Epithelial cell of esophagus (primary cell): ENCODE results near the gene SETBP1.

ENCODE experiments used
- DNase-seq: peaks from one replicate; pipeline ENCODE4 v3.0.0; 2010; ENCODE audit warnings: low read depth
- H3K4me3 ChIP-seq: 2 replicates; pipeline ENCODE4 v1.5.1; 2011; ENCODE audit warnings: mild to moderate bottlenecking, low read length, control low read depth
- CTCF ChIP-seq: IDR thresholded peaks from 2 replicates; pipeline ENCODE4 v1.5.1; 2011; ENCODE audit warnings: low read depth, mild to moderate bottlenecking, low read length, control low read depth, inconsistent platforms; ENCODE audit not compliant: insufficient read depth; ENCODE audit errors: missing control alignments

SETBP1 gene

GRCh38 chr18:44849361-44849760, 168.7 kb downstream of the SETBP1 start:
- H3K4me3 ChIP-seq, result no peak overlapping the region
- DNase-seq, result no peak
- TF ChIP-seq CTCF, result no peak

DNA sequence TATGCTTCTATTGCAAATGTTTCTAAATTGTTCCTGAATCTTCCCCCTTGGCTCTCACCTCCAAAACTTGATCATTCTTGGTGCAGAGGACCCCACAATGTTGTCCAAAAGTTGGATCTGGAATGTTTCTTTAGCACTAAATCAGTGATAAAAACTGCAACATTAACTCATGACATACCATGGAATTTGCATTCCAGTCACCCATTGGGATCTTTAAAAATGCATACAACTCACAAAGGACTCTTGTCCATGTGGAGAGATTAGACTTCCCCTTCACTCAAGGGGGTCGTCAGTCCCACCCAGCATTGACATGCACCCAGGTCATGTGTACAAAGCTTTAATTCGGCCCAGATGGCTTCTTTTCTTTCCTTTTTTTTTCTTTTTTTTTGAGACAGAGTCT, 169.3 kb downstream of the SETBP1 start:
- H3K4me3 ChIP-seq, result no peak overlapping the region
- TF ChIP-seq CTCF, result no peak
- DNase-seq, result no peak

- H3K4me3 ChIP-seq, result no peak overlapping the region
- no peak for DNase-seq
- TF ChIP-seq CTCF, result no peak
Measured at GRCh38 chr18:44851856-44852621, 171.4 kb downstream of the SETBP1 start.

DNA sequence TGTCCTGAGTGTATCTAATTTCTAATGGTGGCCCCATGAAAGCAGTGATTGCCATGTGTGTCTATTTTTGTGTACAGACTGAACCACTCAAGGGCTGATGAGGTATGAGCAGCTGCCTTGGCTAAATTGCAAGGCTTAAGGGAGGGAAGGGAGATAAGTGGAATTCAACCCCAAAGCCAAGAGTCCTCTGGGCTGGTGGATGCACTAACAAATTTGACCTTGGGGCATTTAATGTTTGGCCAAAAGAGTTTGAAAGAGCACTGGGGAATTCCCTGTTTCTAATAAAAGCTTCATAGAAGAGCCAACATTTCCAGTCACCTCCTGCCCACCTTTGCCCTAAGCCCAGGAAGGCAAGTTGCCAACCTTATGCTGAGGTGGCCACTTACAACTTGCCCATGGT, 172.1 kb downstream of the SETBP1 start:
- no peak for TF ChIP-seq CTCF

GRCh38 chr18:44853430-44853829, 172.7 kb downstream of the SETBP1 start:
- no peak overlapping the region for H3K4me3 ChIP-seq
- no peak for DNase-seq
- no peak for TF ChIP-seq CTCF

More for the DNA sequence above, 172.1 kb downstream of the SETBP1 start:
- no peak for DNase-seq
- no peak overlapping the region for H3K4me3 ChIP-seq

- peak; percentile 95 for DNase-seq
- no peak for TF ChIP-seq CTCF
- no peak overlapping the region for H3K4me3 ChIP-seq
Measured at GRCh38 chr18:44855681-44856080, 175.0 kb downstream of the SETBP1 start.

GRCh38 chr18:44856157-44856556, 175.5 kb downstream of the SETBP1 start:
- peak; percentile 75 for DNase-seq
- no peak for TF ChIP-seq CTCF
- no peak overlapping the region for H3K4me3 ChIP-seq
